WTC11 (cell line): Measurements from ENCODE around the gene ADGRL1. TPM values are rescaled to one million over a fixed set of nuclear protein-coding genes. Genes with fewer than 3 reads are reported as not detected.
"Not testable (repeated sequence)": the region's sequence is repeated elsewhere in the genome, so short reads cannot be mapped to it uniquely, and the experiment has no call there.

ENCODE experiments used
- ATAC-seq: fragments of 200-7000 bp; cut with Tn5 transposase; 2 replicates; pipeline ENCODE4 v1.10.0; 2021; ENCODE audit warnings: mild to moderate bottlenecking, moderate library complexity
- CTCF ChIA-PET: fragments of 300-600 bp; sonication (Branson Sonifier 250); formaldehyde crosslinking; loops from one replicate; lab custom pipeline; 2021; ENCODE audit warnings: antibody characterized with exemption; lab: Charles Lee
- POLR2A ChIA-PET: fragments of 350-600 bp; sonication (Branson Sonifier 250); formaldehyde crosslinking; loops from one replicate; lab custom pipeline; 2021; ENCODE audit warnings: antibody characterized with exemption; lab: Charles Lee
- DNase-seq: peaks from one replicate; pipeline ENCODE4 v3.0.0; 2021; ENCODE audit warnings: low spot score
- H3K27ac Mint-ChIP-seq: 2 replicates; pipeline ENCODE4 v1.8.0; 2021; ENCODE audit warnings: mixed read lengths
- H3K27me3 Mint-ChIP-seq: 2 replicates; pipeline ENCODE4 v1.8.0; 2021; ENCODE audit warnings: low read depth, mild to moderate bottlenecking, moderate library complexity, mixed read lengths
- H3K36me3 Mint-ChIP-seq: 2 replicates; pipeline ENCODE4 v1.8.0; 2021; ENCODE audit warnings: mixed read lengths
- H3K4me1 Mint-ChIP-seq: 2 replicates; pipeline ENCODE4 v1.8.0; 2022; ENCODE audit warnings: mixed read lengths
- H3K4me3 Mint-ChIP-seq: 2 replicates; pipeline ENCODE4 v1.8.0; 2021; ENCODE audit warnings: mild to moderate bottlenecking, moderate library complexity, mixed read lengths
- H3K9me3 Mint-ChIP-seq: 2 replicates; pipeline ENCODE4 v1.8.0; 2021; ENCODE audit warnings: mixed read lengths
- ATF1 ChIP-seq: sonication (generic); formaldehyde crosslinking; IDR thresholded peaks from 2 replicates; pipeline ENCODE4 v1.8.1; 2023; ENCODE audit warnings: mild to moderate bottlenecking, moderate library complexity, missing genetic modification reagents
- CREM ChIP-seq: sonication (generic); formaldehyde crosslinking; IDR thresholded peaks from 2 replicates; pipeline ENCODE4 v1.8.1; 2022; ENCODE audit warnings: mild to moderate bottlenecking, missing genetic modification reagents, moderate library complexity
- CTCF ChIP-seq: fragments of 200-600 bp; IDR thresholded peaks from 2 replicates; pipeline ENCODE4 v1.8.0; 2022; ENCODE audit warnings: antibody characterized with exemption
- GTF2I ChIP-seq: fragments of 250-450 bp; sonication (Bioruptor Pico); conservative IDR thresholded peaks from 2 replicates; pipeline ENCODE4 v1.4.0; 2021; ENCODE audit warnings: mild to moderate bottlenecking
- KAT7 ChIP-seq: sonication (generic); formaldehyde crosslinking; IDR thresholded peaks from 2 replicates; pipeline ENCODE4 v1.8.1; 2023; ENCODE audit warnings: missing genetic modification reagents, mild to moderate bottlenecking, borderline replicate concordance
- MXD4 ChIP-seq: fragments of 250-450 bp; sonication (Bioruptor Pico); IDR thresholded peaks from 2 replicates; pipeline ENCODE4 v1.8.0; 2021; ENCODE audit warnings: mild to moderate bottlenecking, moderate library complexity, borderline replicate concordance
- NR3C1 ChIP-seq: sonication (generic); formaldehyde crosslinking; conservative IDR thresholded peaks from 2 replicates; pipeline ENCODE4 v1.8.1; 2023; ENCODE audit warnings: low read depth, mild to moderate bottlenecking, missing genetic modification reagents
- OVOL2 ChIP-seq: fragments of 250-450 bp; sonication (Bioruptor Pico); IDR thresholded peaks from 2 replicates; pipeline ENCODE4 v1.9.0; 2021; ENCODE audit warnings: mild to moderate bottlenecking, borderline replicate concordance
- TEAD4 ChIP-seq: sonication (generic); formaldehyde crosslinking; IDR thresholded peaks from 2 replicates; pipeline ENCODE4 v1.8.0; 2022; ENCODE audit warnings: mild to moderate bottlenecking, missing genetic modification reagents
- TP53 ChIP-seq: sonication (generic); formaldehyde crosslinking; IDR thresholded peaks from 2 replicates; pipeline ENCODE4 v1.8.1; 2023; ENCODE audit warnings: mild to moderate bottlenecking, missing genetic modification reagents
- USF2 ChIP-seq: sonication (generic); formaldehyde crosslinking; IDR thresholded peaks from 2 replicates; pipeline ENCODE4 v1.8.1; 2023; ENCODE audit warnings: mild to moderate bottlenecking, missing genetic modification reagents, moderate library complexity
- ZNF121 ChIP-seq: sonication (generic); formaldehyde crosslinking; IDR thresholded peaks from 2 replicates; pipeline ENCODE4 v1.8.0; 2023; ENCODE audit warnings: missing genetic modification reagents
- ZNF263 ChIP-seq: sonication (generic); formaldehyde crosslinking; IDR thresholded peaks from 2 replicates; pipeline ENCODE4 v1.8.1; 2022; ENCODE audit warnings: low read depth, mild to moderate bottlenecking, moderate library complexity, missing genetic modification reagents
- total RNA-seq: library from RNA; stranded (reverse); gene quantifications from 3 replicates; pipeline ENCODE4 v1.2.3, GENCODE V29; 2021

ADGRL1 gene
- total RNA-seq, 1 experiment from 2014 or later, result 128 TPM

GRCh38 chr19:14203788-14204187, 2.2 kb downstream of the ADGRL1 start:
- H3K36me3 Mint-ChIP-seq, POLR2A ChIA-PET, ATAC-seq, H3K9me3 Mint-ChIP-seq, DNase-seq, H3K27me3 Mint-ChIP-seq: not testable (repeated sequence)
- peak overlapping the region; percentile 91 for H3K4me3 Mint-ChIP-seq
- peaks cover 53% of the 10 kb centered on the region for H3K4me1 Mint-ChIP-seq
- H3K27ac Mint-ChIP-seq, result peak overlapping the region; percentile 53
- CTCF ChIA-PET, result interaction anchor here (3.3 kb wide), 1 partner anchor 144 kb away, joined by 9 read pairs; no protein-coding TSS in a partner anchor

GRCh38 chr19:14203177-14203576, 2.8 kb downstream of the ADGRL1 start:
- POLR2A ChIA-PET, result no interaction called here
- Mint-ChIP-seq H3K4me1 (peaks cover 51% of the 10 kb centered on the region), H3K4me3 (peak overlapping the region; percentile 91), H3K27me3 (peaks cover 4% of the 10 kb centered on the region), H3K27ac (peak overlapping the region; percentile 78), H3K9me3 (no peaks in the 10 kb centered on the region), H3K36me3 (0 out of 2 replicates have a peak, but pooled peaks cover 2% of the 10 kb centered on the region)
- TF ChIP-seq OVOL2 (CRISPR knock-in tag) (no peak), ZNF263 (CRISPR knock-in tag) (peak; percentile 67; the same call in 1 of the 2 replicates)
- no peak for ATAC-seq
- CTCF ChIA-PET, result interaction anchor here (3.3 kb wide), 1 partner anchor 145 kb away, joined by 9 read pairs; no protein-coding TSS in a partner anchor
- DNase-seq, result peak; percentile 41

GRCh38 chr19:14201481-14201880, 4.5 kb downstream of the ADGRL1 start:
- H3K27ac Mint-ChIP-seq, result peak overlapping the region; percentile 54
- H3K4me1 Mint-ChIP-seq, result peaks cover 47% of the 10 kb centered on the region

GRCh38 chr19:14200147-14200841, 5.7 kb downstream of the ADGRL1 start:
- Mint-ChIP-seq H3K27ac (peak overlapping the region; percentile 15), H3K4me1 (peaks cover 51% of the 10 kb centered on the region)
- H3K36me3 Mint-ChIP-seq, POLR2A ChIA-PET, H3K9me3 Mint-ChIP-seq, H3K4me3 Mint-ChIP-seq, H3K27me3 Mint-ChIP-seq: not testable (repeated sequence)
- DNase-seq (peak; percentile 70), ATAC-seq (peak; percentile 63)
- peak; percentile 75 for TF ChIP-seq CTCF
- TF ChIP-seq GTF2I (CRISPR knock-in tag), result peak; percentile 83
- peak; percentile 96 for TF ChIP-seq ZNF121 (CRISPR knock-in tag)
- CTCF ChIA-PET, result interaction anchor here (0.5 to 3.9 kb wide), 21 partner anchors 10 to 232 kb away, joined by 3 to 56 read pairs (median 4); partner anchors contain the start of genes ADGRE5 and ASF1B

More at GRCh38 chr19:14201481-14201880, 4.5 kb downstream of the ADGRL1 start:
- H3K9me3 Mint-ChIP-seq, H3K27me3 Mint-ChIP-seq, ATAC-seq, H3K4me3 Mint-ChIP-seq, POLR2A ChIA-PET, H3K36me3 Mint-ChIP-seq, DNase-seq: not testable (repeated sequence)
- 0 out of 2 replicates have a peak, but pooled peaks have one; percentile 21 for TF ChIP-seq ZNF121 (CRISPR knock-in tag)
- CTCF ChIA-PET, result interaction anchor here (3.9 kb wide), 1 partner anchor 147 kb away, joined by 56 read pairs; no protein-coding TSS in a partner anchor

GRCh38 chr19:14198384-14199376, 7.3 kb downstream of the ADGRL1 start:
- Mint-ChIP-seq H3K36me3 (peaks cover 7% of the 10 kb centered on the region), H3K4me1 (peaks cover 39% of the 10 kb centered on the region), H3K27ac (no peak overlapping the region), H3K27me3 (no peaks in the 10 kb centered on the region), H3K4me3 (no peak overlapping the region), H3K9me3 (no peaks in the 10 kb centered on the region)
- DNase-seq (peak; percentile 33), ATAC-seq (no peak)
- TF ChIP-seq ATF1 (CRISPR knock-in tag), result no peak
- no peak for TF ChIP-seq KAT7 (CRISPR knock-in tag)
- no peak for TF ChIP-seq USF2 (CRISPR knock-in tag)
- no peak for TF ChIP-seq TEAD4 (CRISPR knock-in tag)
- TF ChIP-seq TP53 (CRISPR knock-in tag), result no peak
- no peak for TF ChIP-seq MXD4 (CRISPR knock-in tag)
- TF ChIP-seq NR3C1 (CRISPR knock-in tag), result no peak
- TF ChIP-seq CREM (CRISPR knock-in tag), result no peak
- POLR2A ChIA-PET, result no interaction called here
- CTCF ChIA-PET, result interaction anchor here (0.7 to 3.9 kb wide), 15 partner anchors 8 to 274 kb away, joined by 3 to 56 read pairs (median 5); partner anchors contain the start of gene ASF1B
